Left ventricle myocardium inferior (tissue), 1 donor: ENCODE measurements around the gene SHANK3. TPM values are rescaled to one million over a fixed set of nuclear protein-coding genes. Genes with fewer than 3 reads are reported as not detected.

Experiments
- DNase-seq: peaks from one replicate; pipeline ENCODE4 v3.0.0-alpha.2; 2020
- H3K27ac ChIP-seq: fragments of 200-600 bp; replicated peaks from 2 replicates; pipeline ENCODE4 v1.8.0; 2021
- H3K27me3 ChIP-seq: fragments of 200-600 bp; 2 replicates; pipeline ENCODE4 v1.8.0; 2021; ENCODE audit warnings: low read depth
- H3K36me3 ChIP-seq: fragments of 200-600 bp; 2 replicates; pipeline ENCODE4 v1.8.0; 2021
- H3K4me1 ChIP-seq: fragments of 200-600 bp; 2 replicates; pipeline ENCODE4 v1.8.0; 2021
- H3K4me3 ChIP-seq: fragments of 200-600 bp; 2 replicates; pipeline ENCODE4 v1.8.0; 2021; ENCODE audit warnings: mild to moderate bottlenecking, moderate library complexity
- H3K9me3 ChIP-seq: fragments of 200-600 bp; replicated peaks from 2 replicates; pipeline ENCODE4 v1.8.0; 2021
- CTCF ChIP-seq: fragments of 200-600 bp; IDR thresholded peaks from 2 replicates; pipeline ENCODE4 v1.8.0; 2021; ENCODE audit warnings: antibody characterized with exemption, mild to moderate bottlenecking, borderline replicate concordance
- intact Hi-C: fragments of 100-400 bp; cut with micrococcal nuclease; formaldehyde crosslinking; loops from one replicate; pipeline ENCODE4 v1.11.0; 2022
- total RNA-seq: library from RNA; stranded (reverse); fragmentation: NEBNext Ultra II Directional; extraction: Animal tissue kit (Norgen Biotek cat#: 25700); gene quantifications from one replicate; pipeline ENCODE4 v1.2.1, GENCODE V29; 2021
- donor health status: DM: no; HTN: yes; CAD: no; lungs with severe emphysema.

SHANK3 gene
- total RNA-seq, 1 donor from 2014 or later, result 23.1 TPM

DNA sequence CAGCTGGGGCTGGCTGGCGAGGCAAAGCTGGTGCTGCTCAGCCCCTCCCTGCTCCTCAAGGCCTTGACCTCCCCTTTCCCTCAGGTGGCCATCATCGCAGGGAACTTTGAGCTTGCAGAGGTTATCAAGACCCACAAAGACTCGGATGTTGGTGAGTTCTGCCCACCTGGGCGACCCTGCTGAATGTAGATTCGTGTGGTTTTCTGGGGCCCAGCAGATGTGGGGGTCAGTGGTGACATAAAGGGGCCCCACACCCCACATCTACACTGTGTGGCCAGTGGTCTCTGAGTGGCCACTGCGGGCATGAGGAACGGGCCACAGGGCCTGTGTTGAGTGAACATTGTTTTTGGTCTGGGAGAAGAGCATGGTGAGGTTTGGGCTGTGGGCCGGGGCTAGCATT, 11.9 kb downstream of the SHANK3 start:
- TF ChIP-seq CTCF, result no peak
- intact Hi-C loops, result no loop called here
- no peak for DNase-seq
- H3K27ac ChIP-seq, result peak overlapping the region; percentile 48
- peak overlapping the region; percentile 49 for H3K4me3 ChIP-seq
- peaks cover 3% of the 10 kb centered on the region for H3K36me3 ChIP-seq
- no peaks in the 10 kb centered on the region for H3K9me3 ChIP-seq
- peaks cover 37% of the 10 kb centered on the region for H3K4me1 ChIP-seq
- peaks cover 31% of the 10 kb centered on the region for H3K27me3 ChIP-seq

DNA sequence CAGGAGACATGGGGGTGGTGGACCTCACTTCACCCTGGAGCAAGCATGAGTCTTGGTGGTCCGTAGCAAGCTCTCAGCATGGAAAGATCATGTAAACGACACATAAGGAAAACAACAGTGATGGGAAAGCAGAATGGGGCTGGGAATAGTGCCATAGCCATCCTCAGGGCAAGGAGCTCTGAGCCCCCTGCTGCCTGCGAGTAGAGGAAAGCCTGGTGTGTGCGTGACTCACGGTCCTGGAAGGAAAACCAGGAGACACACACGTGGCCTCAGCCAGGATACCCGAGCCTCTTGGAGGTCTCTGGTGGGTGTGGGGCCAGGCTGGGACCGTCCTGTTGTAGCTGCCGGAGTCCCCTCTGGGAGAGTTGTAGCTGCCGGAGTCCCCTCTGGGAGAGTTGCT, 12.4 kb downstream of the SHANK3 start:
- Histone ChIP-seq H3K27ac (peak overlapping the region; percentile 48), H3K9me3 (no peaks in the 10 kb centered on the region), H3K4me1 (peaks cover 38% of the 10 kb centered on the region), H3K27me3 (peaks cover 31% of the 10 kb centered on the region), H3K4me3 (peak overlapping the region; percentile 49), H3K36me3 (peaks cover 3% of the 10 kb centered on the region)
- intact Hi-C loops, result no loop called here
- DNase-seq, result no peak
- no peak for TF ChIP-seq CTCF

DNA sequence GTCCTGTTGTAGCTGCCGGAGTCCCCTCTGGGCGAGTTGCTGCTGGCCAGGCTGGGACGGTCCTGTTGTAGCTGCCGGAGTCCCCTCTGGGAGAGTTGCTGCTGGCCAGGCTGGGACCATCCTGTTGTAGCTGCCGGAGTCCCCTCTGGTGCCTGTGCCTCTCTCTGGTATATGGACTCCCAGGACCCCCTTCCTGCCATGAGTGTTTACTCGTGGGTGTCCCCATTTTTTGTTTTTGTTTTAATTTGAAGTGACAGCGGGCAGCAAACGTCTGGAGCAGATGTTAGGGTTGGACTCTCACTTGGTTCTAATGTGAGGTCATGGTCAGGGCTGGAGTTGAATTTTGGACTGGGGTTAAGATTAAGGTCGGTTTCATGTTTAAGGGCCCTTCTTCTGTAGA, 14.2 kb downstream of the SHANK3 start:
- peaks cover 3% of the 10 kb centered on the region for H3K9me3 ChIP-seq
- peak overlapping the region; percentile 12 for H3K27ac ChIP-seq
- peaks cover 3% of the 10 kb centered on the region for H3K36me3 ChIP-seq
- peak overlapping the region; percentile 25 for H3K4me3 ChIP-seq
- DNase-seq, result no peak
- intact Hi-C loops, result no loop called here
- peaks cover 31% of the 10 kb centered on the region for H3K27me3 ChIP-seq
- TF ChIP-seq CTCF, result no peak
- peaks cover 48% of the 10 kb centered on the region for H3K4me1 ChIP-seq

- Histone ChIP-seq H3K4me3 (no peak overlapping the region), H3K4me1 (peaks cover 56% of the 10 kb centered on the region), H3K36me3 (peaks cover 3% of the 10 kb centered on the region), H3K27me3 (peaks cover 31% of the 10 kb centered on the region), H3K27ac (no peak overlapping the region), H3K9me3 (peaks cover 4% of the 10 kb centered on the region)
- no peak for TF ChIP-seq CTCF
- intact Hi-C loops, result no loop called here
- DNase-seq, result no peak
These were observed 15.2 kb downstream of the SHANK3 start for GRCh38 chr22:50687829-50688228.

GRCh38 chr22:50688448-50688847, 15.8 kb downstream of the SHANK3 start:
- Histone ChIP-seq H3K27ac (no peak overlapping the region), H3K9me3 (peaks cover 4% of the 10 kb centered on the region)

More at GRCh38 chr22:50688448-50688847, 15.8 kb downstream of the SHANK3 start:
- no peak for DNase-seq
- Histone ChIP-seq H3K27me3 (peaks cover 31% of the 10 kb centered on the region), H3K36me3 (peaks cover 3% of the 10 kb centered on the region), H3K4me1 (peaks cover 63% of the 10 kb centered on the region), H3K4me3 (no peak overlapping the region)
- intact Hi-C loops, result no loop called here
- no peak for TF ChIP-seq CTCF
